ENCODE results near the gene DLAT.

DNA sequence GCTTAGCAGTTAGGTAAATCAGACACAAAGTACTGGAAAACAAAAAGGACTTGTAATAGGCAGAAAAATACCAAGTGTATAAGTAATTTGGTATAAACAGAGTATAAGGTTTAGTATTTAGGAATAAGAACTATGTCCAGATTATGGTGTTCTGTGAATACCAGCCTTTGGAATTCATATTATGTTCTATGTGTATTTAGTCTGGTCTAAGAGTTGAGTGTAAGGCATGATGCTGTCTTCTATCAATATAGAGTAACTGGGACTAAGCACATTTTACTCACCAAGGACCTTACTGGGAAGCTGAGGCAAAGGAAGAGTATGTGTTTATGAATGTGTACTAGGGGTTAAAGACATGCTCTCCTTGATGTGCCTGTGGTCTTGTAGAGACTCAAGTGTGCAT is 71.0 kb downstream of the DLAT start:
- TF ChIP-seq, protein P1, sequence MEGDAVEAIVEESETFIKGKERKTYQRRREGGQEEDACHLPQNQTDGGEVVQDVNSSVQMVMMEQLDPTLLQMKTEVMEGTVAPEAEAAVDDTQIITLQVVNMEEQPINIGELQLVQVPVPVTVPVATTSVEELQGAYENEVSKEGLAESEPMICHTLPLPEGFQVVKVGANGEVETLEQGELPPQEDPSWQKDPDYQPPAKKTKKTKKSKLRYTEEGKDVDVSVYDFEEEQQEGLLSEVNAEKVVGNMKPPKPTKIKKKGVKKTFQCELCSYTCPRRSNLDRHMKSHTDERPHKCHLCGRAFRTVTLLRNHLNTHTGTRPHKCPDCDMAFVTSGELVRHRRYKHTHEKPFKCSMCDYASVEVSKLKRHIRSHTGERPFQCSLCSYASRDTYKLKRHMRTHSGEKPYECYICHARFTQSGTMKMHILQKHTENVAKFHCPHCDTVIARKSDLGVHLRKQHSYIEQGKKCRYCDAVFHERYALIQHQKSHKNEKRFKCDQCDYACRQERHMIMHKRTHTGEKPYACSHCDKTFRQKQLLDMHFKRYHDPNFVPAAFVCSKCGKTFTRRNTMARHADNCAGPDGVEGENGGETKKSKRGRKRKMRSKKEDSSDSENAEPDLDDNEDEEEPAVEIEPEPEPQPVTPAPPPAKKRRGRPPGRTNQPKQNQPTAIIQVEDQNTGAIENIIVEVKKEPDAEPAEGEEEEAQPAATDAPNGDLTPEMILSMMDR (IDR thresholded peaks at IDR 0.05): no peak
- TF ChIP-seq POLR2A (IDR thresholded peaks at IDR 0.05) (no peak), POLR2AphosphoS5 (IDR thresholded peaks at IDR 0.05) (no peak)
